Mesenchymal stem cell (in vitro differentiated cells and primary cell): ENCODE measurements around the gene ALG9.

Experiments
- DNase-seq: peaks from one replicate; pipeline ENCODE4 v3.0.0-alpha.2; 2013
- H2AFZ ChIP-seq: one replicate; pipeline ENCODE4 v1.6.1; 2013; ENCODE audit warnings: low read depth, mild to moderate bottlenecking, control low read depth, inconsistent platforms, low read length, moderate library complexity
- H2AK5ac ChIP-seq: 2 replicates; pipeline ENCODE4 v1.6.1; 2013; ENCODE audit warnings: low read length, moderate library complexity, mild to moderate bottlenecking, inconsistent platforms; ENCODE audit not compliant: severe bottlenecking
- H2BK120ac ChIP-seq: one replicate; pipeline ENCODE4 v1.6.1; 2013; ENCODE audit warnings: low read depth, mild to moderate bottlenecking, inconsistent platforms, low read length, moderate library complexity
- H2BK12ac ChIP-seq, 2 experiments: one replicate each; pipeline ENCODE4 v1.6.1; 2013; ENCODE audit warnings: inconsistent platforms in 2 of 2, low read length in 2 of 2, mild to moderate bottlenecking in 2 of 2, moderate library complexity in 2 of 2, control low read depth in 1 of 2
- H2BK15ac ChIP-seq: one replicate; pipeline ENCODE4 v1.6.1; 2013; ENCODE audit warnings: mild to moderate bottlenecking, low read depth, inconsistent platforms; ENCODE audit not compliant: poor library complexity, severe bottlenecking
- H2BK5ac ChIP-seq: 2 replicates; pipeline ENCODE4 v1.6.1; 2013; ENCODE audit warnings: low read depth, mild to moderate bottlenecking, low read length, control low read depth, inconsistent platforms; ENCODE audit not compliant: poor library complexity, severe bottlenecking
- H3K14ac ChIP-seq, 2 experiments: one replicate each; pipeline ENCODE4 v1.6.1; 2013; ENCODE audit warnings: inconsistent platforms in 2 of 2, low read length in 2 of 2, control low read depth in 1 of 2, mild to moderate bottlenecking in 1 of 2, moderate library complexity in 1 of 2
- H3K18ac ChIP-seq, 2 experiments: one replicate each; pipeline ENCODE4 v1.6.1; 2013; ENCODE audit warnings: inconsistent platforms in 2 of 2, low read length in 2 of 2, control low read depth in 1 of 2, low read depth in 1 of 2, mild to moderate bottlenecking in 1 of 2
- H3K23ac ChIP-seq, 2 experiments: one replicate each; pipeline ENCODE4 v1.6.1; 2013; ENCODE audit warnings: inconsistent platforms in 2 of 2, low read length in 2 of 2, mild to moderate bottlenecking in 2 of 2, moderate library complexity in 2 of 2, control low read depth in 1 of 2
- H3K27ac ChIP-seq: 2 replicates; pipeline ENCODE4 v1.5.1; 2013; ENCODE audit warnings: mild to moderate bottlenecking, moderate library complexity, low read length, control low read depth, inconsistent platforms; ENCODE audit not compliant: poor library complexity, severe bottlenecking
- H3K27me3 ChIP-seq, 2 experiments: 2 replicates each; pipeline versions ENCODE4 v1.6.1 to v1.7.0; 2013; ENCODE audit warnings: low read length in 2 of 2, mild to moderate bottlenecking in 2 of 2, moderate library complexity in 2 of 2, control low read depth in 1 of 2, inconsistent platforms in 1 of 2; ENCODE audit not compliant: control insufficient read depth in 1 of 2, insufficient read depth in 1 of 2
- H3K36me3 ChIP-seq, 2 experiments: 2 replicates each; pipeline versions ENCODE4 v1.6.1 to v1.7.0; 2013; ENCODE audit warnings: low read length in 2 of 2, control low read depth in 1 of 2, inconsistent platforms in 1 of 2, low read depth in 1 of 2, mild to moderate bottlenecking in 1 of 2; ENCODE audit not compliant: insufficient read depth in 2 of 2, control insufficient read depth in 1 of 2
- H3K4ac ChIP-seq, 2 experiments: one replicate each; pipeline ENCODE4 v1.6.1; 2013; ENCODE audit warnings: inconsistent platforms in 2 of 2, low read length in 2 of 2, mild to moderate bottlenecking in 2 of 2, moderate library complexity in 2 of 2, control low read depth in 1 of 2, low read depth in 1 of 2
- H3K4me1 ChIP-seq: 2 replicates; pipeline ENCODE4 v1.6.1; 2013; ENCODE audit warnings: low read depth, low read length, control low read depth; ENCODE audit not compliant: control insufficient read depth, insufficient read depth
- H3K4me2 ChIP-seq: 2 replicates; pipeline ENCODE4 v1.6.1; 2013; ENCODE audit warnings: low read length, mild to moderate bottlenecking, inconsistent platforms; ENCODE audit not compliant: poor library complexity, severe bottlenecking
- H3K4me3 ChIP-seq, 2 experiments: 2 replicates each; pipeline versions ENCODE4 v1.5.1 to v1.7.0; 2013; ENCODE audit warnings: low read length in 2 of 2, mild to moderate bottlenecking in 2 of 2, control low read depth in 1 of 2, low read depth in 1 of 2; ENCODE audit not compliant: insufficient read depth in 1 of 2
- H3K79me1 ChIP-seq: replicated peaks from 2 replicates; pipeline ENCODE4 v1.6.1; 2013; ENCODE audit warnings: mild to moderate bottlenecking, control low read depth, low read length, inconsistent platforms; ENCODE audit not compliant: poor library complexity, severe bottlenecking
- H3K9ac ChIP-seq: 2 replicates; pipeline ENCODE4 v1.7.0; 2013; ENCODE audit warnings: mild to moderate bottlenecking, low read length, moderate library complexity
- H3K9me3 ChIP-seq: 2 replicates; pipeline ENCODE4 v1.7.0; 2013; ENCODE audit warnings: mild to moderate bottlenecking, low read length; ENCODE audit not compliant: control insufficient read depth
- H4K8ac ChIP-seq: one replicate; pipeline ENCODE4 v1.6.1; 2013; ENCODE audit warnings: inconsistent platforms, mild to moderate bottlenecking, low read length, moderate library complexity
- H4K91ac ChIP-seq: one replicate; pipeline ENCODE4 v1.6.1; 2013; ENCODE audit warnings: mild to moderate bottlenecking, low read length, inconsistent platforms
- WGBS: methylation state at CpG from one replicate; pipeline ENCODE4 v1.1.7; 2013; ENCODE audit warnings: mixed read lengths; 5-methylcytosine and 5-hydroxymethylcytosine counted together

ALG9 gene

GRCh38 chr11:111855506-111855905 is 15.9 kb downstream of the ALG9 start:
- H3K79me1 ChIP-seq: peaks cover 1% of the 10 kb centered on the region
- no peak overlapping the region for H2BK5ac ChIP-seq
- H2BK120ac ChIP-seq: no peak overlapping the region
- no peak overlapping the region for H3K14ac ChIP-seq
- H2AFZ ChIP-seq: no peak overlapping the region
- H3K4ac ChIP-seq: no peak overlapping the region
- H3K9ac ChIP-seq: no peak overlapping the region
- no peak overlapping the region for H3K4me2 ChIP-seq
- H4K8ac ChIP-seq: no peak overlapping the region
- no peak overlapping the region for H2BK12ac ChIP-seq
- H2AK5ac ChIP-seq: no peak overlapping the region
- no peak overlapping the region for H3K18ac ChIP-seq
- no peak overlapping the region for H4K91ac ChIP-seq
- no peak overlapping the region for H3K27ac ChIP-seq
- DNase-seq: no peak
- no peak overlapping the region for H2BK15ac ChIP-seq
- H3K27me3 ChIP-seq: no peaks in the 10 kb centered on the region
- no peak overlapping the region for H3K4me3 ChIP-seq
- peaks cover 16 to 65% of the 10 kb centered on the region in 2 experiments for H3K36me3 ChIP-seq
- no peak overlapping the region for H3K23ac ChIP-seq
- H3K4me1 ChIP-seq: no peaks in the 10 kb centered on the region
- no peaks in the 10 kb centered on the region for H3K9me3 ChIP-seq

- Histone ChIP-seq H3K4me1 (peaks cover 3% of the 10 kb centered on the region), H3K79me1 (peaks cover 1% of the 10 kb centered on the region), H3K36me3 (peaks cover 5 to 51% of the 10 kb centered on the region in 2 experiments), H2AK5ac (no peak overlapping the region), H3K18ac (no peak overlapping the region), H3K27me3 (no peaks in the 10 kb centered on the region), H3K23ac (no peak overlapping the region), H2BK15ac (no peak overlapping the region), H3K14ac (no peak overlapping the region), H2BK120ac (no peak overlapping the region), H3K4me2 (no peak overlapping the region), H2BK12ac (no peak overlapping the region), H4K8ac (no peak overlapping the region), H2BK5ac (no peak overlapping the region), H4K91ac (no peak overlapping the region), H3K4me3 (no peak overlapping the region), H3K4ac (no peak overlapping the region), H3K27ac (no peak overlapping the region), H3K9ac (no peak overlapping the region), H2AFZ (no peak overlapping the region), H3K9me3 (no peaks in the 10 kb centered on the region)
- DNase-seq: no peak
- no CpG with 5 or more reads among the region's 2 CpGs for WGBS
Measured at GRCh38 chr11:111852103-111852502, 19.3 kb downstream of the ALG9 start.

GRCh38 chr11:111851636-111852035 is 19.7 kb downstream of the ALG9 start:
- H3K36me3 ChIP-seq: peaks cover 5 to 49% of the 10 kb centered on the region in 2 experiments
- H3K27ac ChIP-seq: no peak overlapping the region
- no peak overlapping the region for H2BK12ac ChIP-seq
- no peak overlapping the region for H2AFZ ChIP-seq
- H3K9ac ChIP-seq: no peak overlapping the region
- peaks cover 3% of the 10 kb centered on the region for H3K4me1 ChIP-seq
- H3K23ac ChIP-seq: no peak overlapping the region
- no peaks in the 10 kb centered on the region for H3K9me3 ChIP-seq
- H3K4me3 ChIP-seq: no peak overlapping the region
- no peak overlapping the region for H4K8ac ChIP-seq
- H3K27me3 ChIP-seq: no peaks in the 10 kb centered on the region
- peaks cover 1% of the 10 kb centered on the region for H3K79me1 ChIP-seq
- H3K14ac ChIP-seq: no peak overlapping the region
- H4K91ac ChIP-seq: no peak overlapping the region
- no peak overlapping the region for H2AK5ac ChIP-seq
- peak; percentile 35 for DNase-seq
- no peak overlapping the region for H3K4ac ChIP-seq
- no peak overlapping the region for H2BK120ac ChIP-seq
- no peak overlapping the region for H3K4me2 ChIP-seq
- H2BK15ac ChIP-seq: no peak overlapping the region
- no peak overlapping the region for H2BK5ac ChIP-seq
- no peak overlapping the region for H3K18ac ChIP-seq

- Histone ChIP-seq H3K9me3 (no peaks in the 10 kb centered on the region), H3K4me3 (no peak overlapping the region), H3K27me3 (no peaks in the 10 kb centered on the region), H2BK12ac (no peak overlapping the region), H2AFZ (no peak overlapping the region), H3K27ac (no peak overlapping the region), H2BK5ac (no peak overlapping the region), H3K79me1 (peaks cover 1% of the 10 kb centered on the region), H3K4me1 (peaks cover 3% of the 10 kb centered on the region), H4K8ac (no peak overlapping the region), H2BK120ac (no peak overlapping the region), H4K91ac (no peak overlapping the region), H2AK5ac (no peak overlapping the region), H3K14ac (no peak overlapping the region), H2BK15ac (no peak overlapping the region), H3K4me2 (no peak overlapping the region), H3K18ac (no peak overlapping the region), H3K4ac (no peak overlapping the region), H3K9ac (no peak overlapping the region), H3K36me3 (peaks cover 5 to 49% of the 10 kb centered on the region in 2 experiments), H3K23ac (no peak overlapping the region)
- no peak for DNase-seq
- WGBS: 97% methylated on average over 8 of the region's 8 CpGs
Measured at GRCh38 chr11:111851067-111851466, 20.3 kb downstream of the ALG9 start.
